HEK293 (cell line): ENCODE data around the gene SLC7A1.

Experiments used
- CTCF ChIA-PET: fragments of 350-600 bp; formaldehyde crosslinking; extraction: SDS; loops from one replicate; lab custom pipeline; 2021; ENCODE audit warnings: antibody characterized with exemption; lab: Yijun Ruan, JAX
- POLR2A ChIA-PET: fragments of 300-600 bp; formaldehyde crosslinking; extraction: SDS; loops from one replicate; lab custom pipeline; 2020; ENCODE audit warnings: antibody characterized with exemption, inconsistent platforms; lab: Yijun Ruan, JAX
- H3K27ac ChIP-seq: fragments of 200-500 bp; sonication (Bioruptor generic); 2 replicates; pipeline ENCODE4 v1.5.1; 2014; ENCODE audit warnings: low read depth, low read length, control low read depth, inconsistent platforms; ENCODE audit errors: extremely low read depth
- H3K36me3 ChIP-seq, 2 experiments: fragments of 200-500 bp in 1 of 2; sonication (Bioruptor generic) in 1 of 2; 1 replicate in 1 of 2; 2 replicates in 1 of 2; pipeline ENCODE4 v1.5.1; 2014 to 2017; ENCODE audit warnings: inconsistent platforms in 2 of 2, low read length in 2 of 2; ENCODE audit not compliant: control insufficient read depth in 2 of 2, insufficient read depth in 1 of 2
- H3K4me1 ChIP-seq: fragments of 200-500 bp; sonication (Bioruptor generic); 2 replicates; pipeline ENCODE4 v1.5.1; 2014; ENCODE audit warnings: mild to moderate bottlenecking, low read length, inconsistent platforms; ENCODE audit not compliant: control insufficient read depth, insufficient read depth
- H3K4me3 ChIP-seq: 2 replicates; pipeline ENCODE4 v1.5.1; 2011; ENCODE audit warnings: low read depth, mild to moderate bottlenecking, control low read depth, low read length, moderate library complexity
- H3K9me3 ChIP-seq: fragments of 200-500 bp; sonication (Bioruptor generic); 2 replicates; pipeline ENCODE4 v1.5.1; 2014; ENCODE audit warnings: low read depth, low read length, inconsistent platforms; ENCODE audit not compliant: control insufficient read depth, insufficient read depth
- GLI4 ChIP-seq: fragments of 450-650 bp; formaldehyde crosslinking; IDR thresholded peaks from 2 replicates; pipeline ENCODE4 v1.5.1; 2016; ENCODE audit warnings: missing biosample characterization, missing genetic modification characterization
- GLIS2 ChIP-seq: fragments of 450-650 bp; formaldehyde crosslinking; IDR thresholded peaks from 2 replicates; pipeline ENCODE4 v1.5.1; 2016; ENCODE audit warnings: missing biosample characterization, missing genetic modification characterization
- PRDM6 ChIP-seq: fragments of 450-650 bp; formaldehyde crosslinking; IDR thresholded peaks from 2 replicates; pipeline ENCODE4 v1.5.1; 2017; ENCODE audit warnings: missing biosample characterization, missing genetic modification characterization
- SCRT1 ChIP-seq: fragments of 450-650 bp; formaldehyde crosslinking; IDR thresholded peaks from 2 replicates; pipeline ENCODE4 v1.5.1; 2016; ENCODE audit warnings: missing biosample characterization, missing genetic modification characterization, borderline replicate concordance
- WT1 ChIP-seq: fragments of 450-650 bp; formaldehyde crosslinking; IDR thresholded peaks from 2 replicates; pipeline ENCODE4 v1.5.1; 2016; ENCODE audit warnings: missing biosample characterization, missing genetic modification characterization
- ZIC2 ChIP-seq: fragments of 450-650 bp; formaldehyde crosslinking; IDR thresholded peaks from 2 replicates; pipeline ENCODE4 v1.5.1; 2016; ENCODE audit warnings: missing biosample characterization, missing genetic modification characterization
- ZNF148 ChIP-seq: fragments of 450-650 bp; formaldehyde crosslinking; IDR thresholded peaks from 2 replicates; pipeline ENCODE4 v1.5.0; 2017; ENCODE audit warnings: missing biosample characterization, missing genetic modification characterization, borderline replicate concordance
- ZNF184 ChIP-seq: fragments of 450-650 bp; IDR thresholded peaks from 2 replicates; pipeline ENCODE4 v1.5.1; 2018; ENCODE audit warnings: missing biosample characterization, mild to moderate bottlenecking, missing genetic modification characterization
- ZNF19 ChIP-seq: fragments of 450-650 bp; formaldehyde crosslinking; IDR thresholded peaks from 2 replicates; pipeline ENCODE4; 2016; ENCODE audit warnings: missing biosample characterization, missing genetic modification characterization, low read depth
- ZNF302 ChIP-seq: fragments of 450-650 bp; formaldehyde crosslinking; IDR thresholded peaks from 2 replicates; pipeline ENCODE4 v1.5.1; 2016; ENCODE audit warnings: missing biosample characterization, missing genetic modification characterization, low read depth
- ZNF404 ChIP-seq: fragments of 450-650 bp; formaldehyde crosslinking; IDR thresholded peaks from 2 replicates; pipeline ENCODE4 v1.5.1; 2017; ENCODE audit warnings: missing biosample characterization, missing genetic modification characterization
- ZNF426 ChIP-seq: fragments of 450-650 bp; formaldehyde crosslinking; IDR thresholded peaks from 2 replicates; pipeline ENCODE4 v1.5.1; 2017; ENCODE audit warnings: missing biosample characterization, missing genetic modification characterization, mild to moderate bottlenecking, inconsistent platforms, moderate library complexity
- ZNF514 ChIP-seq: fragments of 450-650 bp; formaldehyde crosslinking; IDR thresholded peaks from 2 replicates; pipeline ENCODE4 v1.5.1; 2016; ENCODE audit warnings: missing biosample characterization, missing genetic modification characterization
- ZNF580 ChIP-seq: fragments of 450-650 bp; formaldehyde crosslinking; IDR thresholded peaks from 2 replicates; pipeline ENCODE4 v1.5.1; 2016; ENCODE audit warnings: missing biosample characterization, missing genetic modification characterization
- ZNF629 ChIP-seq: fragments of 450-650 bp; formaldehyde crosslinking; IDR thresholded peaks from 2 replicates; pipeline ENCODE4 v1.5.1; 2017; ENCODE audit warnings: missing biosample characterization, missing genetic modification characterization
- ZNF664 ChIP-seq: fragments of 450-650 bp; formaldehyde crosslinking; IDR thresholded peaks from 2 replicates; pipeline ENCODE4 v1.5.1; 2016; ENCODE audit warnings: missing biosample characterization, missing genetic modification characterization
- ZNF677 ChIP-seq: fragments of 450-650 bp; IDR thresholded peaks from 2 replicates; pipeline ENCODE4 v1.5.0; 2018; ENCODE audit warnings: missing biosample characterization, mild to moderate bottlenecking, missing genetic modification characterization, moderate library complexity
- ZNF747 ChIP-seq: fragments of 450-650 bp; formaldehyde crosslinking; IDR thresholded peaks from 2 replicates; pipeline ENCODE4 v1.5.1; 2016; ENCODE audit warnings: missing biosample characterization, missing genetic modification characterization
- ZNF76 ChIP-seq: fragments of 450-650 bp; formaldehyde crosslinking; IDR thresholded peaks from 2 replicates; pipeline ENCODE4; 2016; ENCODE audit warnings: low read depth, missing biosample characterization, missing genetic modification characterization, borderline replicate concordance

Gene SLC7A1

GRCh38 chr13:29497137-29497654 is 98.3 kb downstream of the SLC7A1 start:
- Histone ChIP-seq H3K4me1 (no peaks in the 10 kb centered on the region), H3K36me3 (no peaks in the 10 kb centered on the region), H3K4me3 (no peak overlapping the region)
- ChIA-PET POLR2A (no interaction called here), CTCF (interaction anchor here (0.5 to 1.4 kb wide), 2 partner anchors 11 to 41 kb away, joined by 3 to 5 read pairs; no protein-coding TSS in a partner anchor)
- TF ChIP-seq ZNF426 (tag by site-specific recombination) (no peak), ZIC2 (tag by site-specific recombination) (peak; percentile 36; the same call in 1 of the 2 replicates)
- TF ChIP-seq, all 188 proteins: peak for 1
- no peak overlapping the region for H3K27ac ChIP-seq
- no peaks in the 10 kb centered on the region for H3K9me3 ChIP-seq

- Histone ChIP-seq H3K4me1 (no peaks in the 10 kb centered on the region), H3K4me3 (no peak overlapping the region), H3K27ac (no peak overlapping the region), H3K36me3 (no peaks in the 10 kb centered on the region), H3K9me3 (no peaks in the 10 kb centered on the region)
- CTCF ChIA-PET = interaction anchor here (1.4 kb wide), 1 partner anchor 12 kb away, joined by 5 read pairs; no protein-coding TSS in a partner anchor
- POLR2A ChIA-PET = no interaction called here
- TF ChIP-seq WT1 (tag by site-specific recombination) (peak; percentile 41; the same call in 1 of the 2 replicates), ZNF148 (tag by site-specific recombination) (no peak)
Measured at GRCh38 chr13:29496241-29496712, 99.2 kb downstream of the SLC7A1 start.

- TF ChIP-seq ZNF302 (tag by site-specific recombination) (no peak), GLIS2 (tag by site-specific recombination) (no peak), ZNF580 (tag by site-specific recombination) (no peak), PRDM6 (tag by site-specific recombination) (no peak), GLI4 (tag by site-specific recombination) (no peak), ZNF76 (tag by site-specific recombination) (no peak), ZNF629 (tag by site-specific recombination) (no peak), ZNF747 (tag by site-specific recombination) (no peak), ZNF19 (tag by site-specific recombination) (no peak), ZNF514 (no peak), ZNF664 (tag by site-specific recombination) (no peak), ZNF184 (tag by site-specific recombination) (no peak), SCRT1 (tag by site-specific recombination) (no peak), ZNF677 (tag by site-specific recombination) (no peak), ZNF404 (tag by site-specific recombination) (no peak)
- Histone ChIP-seq H3K4me1 (no peaks in the 10 kb centered on the region), H3K9me3 (no peaks in the 10 kb centered on the region), H3K4me3 (no peak overlapping the region), H3K36me3 (no peaks in the 10 kb centered on the region), H3K27ac (no peak overlapping the region)
- CTCF ChIA-PET = interaction anchor here (2.8 kb wide), 1 partner anchor 22 kb away, joined by 6 read pairs; no protein-coding TSS in a partner anchor
- POLR2A ChIA-PET = no interaction called here
Measured at GRCh38 chr13:29494520-29494919, 101.0 kb downstream of the SLC7A1 start.
